Cardiac fibroblast (primary cell): ENCODE measurements around the gene MAP7.

ENCODE experiments used
- DNase-seq, 2 donors: peaks; one replicate each; pipeline versions ENCODE4 v3.0.0 to v3.0.0-alpha.2; 2010; ENCODE audit warnings: low read depth in 2 of 2
- H3K4me3 ChIP-seq, 2 donors: replicated peaks in 1 of 2; 1 replicate in 1 of 2; 2 replicates in 1 of 2; pipeline ENCODE4 v1.5.1; 2011; ENCODE audit warnings: low read depth in 2 of 2, low read length in 2 of 2, mild to moderate bottlenecking in 2 of 2, moderate library complexity in 1 of 2
- CTCF ChIP-seq: IDR thresholded peaks from one replicate; pipeline ENCODE4 v1.5.1; 2011; ENCODE audit warnings: low read depth, mild to moderate bottlenecking, low read length, inconsistent platforms

The MAP7 gene

DNA sequence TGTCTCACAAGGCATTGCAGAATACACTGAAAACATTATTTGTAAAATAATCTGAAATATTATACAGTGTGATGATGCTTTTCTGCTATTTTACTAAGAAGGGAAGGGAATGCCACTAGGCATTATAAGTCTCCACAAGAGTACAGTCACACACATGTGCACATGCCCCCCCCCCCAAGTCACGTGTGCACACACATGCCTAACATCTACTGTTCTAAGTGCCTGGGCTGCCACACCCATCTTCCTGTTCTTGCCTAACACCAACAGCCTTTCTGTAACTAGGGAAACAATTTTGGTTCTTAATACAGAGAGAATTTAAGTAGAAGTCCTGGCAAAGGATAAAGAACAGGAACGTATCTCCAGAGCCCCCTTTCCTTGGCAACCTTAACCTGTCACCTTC, 202.4 kb downstream of the MAP7 start:
- TF ChIP-seq CTCF, result no peak
- H3K4me3 ChIP-seq, result no peak overlapping the region
- DNase-seq, result peak; percentile 7 to 10

DNA sequence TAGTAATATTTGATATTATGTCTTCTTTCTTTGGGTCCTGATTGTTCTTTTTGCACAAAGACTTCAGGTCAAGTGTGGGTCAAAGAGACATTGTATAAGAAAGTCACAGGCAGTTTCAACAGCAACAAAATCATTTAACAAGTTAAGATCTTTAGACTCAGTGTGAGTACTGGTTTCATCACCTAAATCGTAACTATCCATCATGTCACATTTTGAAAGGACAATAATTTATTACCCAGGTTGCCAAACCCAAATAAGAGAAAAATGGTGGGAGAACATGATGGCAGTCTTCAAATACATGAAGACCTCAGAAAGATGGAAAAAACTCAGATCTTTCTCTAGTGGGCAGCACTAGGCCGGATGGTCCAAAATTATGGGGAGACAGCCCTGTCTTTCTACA, 205.1 kb downstream of the MAP7 start:
- no peak for DNase-seq
- no peak for TF ChIP-seq CTCF
- H3K4me3 ChIP-seq, result no peak overlapping the region

DNA sequence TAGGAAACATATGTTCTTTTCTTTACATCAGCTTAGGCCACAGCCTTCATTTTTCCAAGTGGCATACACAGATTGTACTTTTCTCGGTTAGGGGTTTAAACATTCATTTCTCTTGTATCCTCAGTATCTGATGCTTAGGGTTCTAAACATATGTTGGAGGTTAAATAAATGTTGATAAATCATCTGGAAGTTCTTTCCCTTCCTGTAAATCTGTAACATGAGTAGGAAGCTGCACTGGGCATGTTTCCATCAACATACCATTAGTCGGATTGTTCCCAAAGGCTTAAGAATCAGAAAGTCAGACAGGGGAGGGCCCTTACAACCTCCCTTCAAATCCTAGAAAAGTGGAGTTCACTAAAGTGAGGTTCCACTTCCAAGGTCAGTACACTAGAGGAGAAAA, 205.8 kb downstream of the MAP7 start:
- peak; percentile 48 to 72 for DNase-seq
- no peak overlapping the region for H3K4me3 ChIP-seq
- no peak for TF ChIP-seq CTCF

- H3K4me3 ChIP-seq, result no peak overlapping the region
- TF ChIP-seq CTCF, result no peak
- no peak for DNase-seq
Observed at GRCh38 chr6:136343700-136344099, 206.5 kb downstream of the MAP7 start.

DNA sequence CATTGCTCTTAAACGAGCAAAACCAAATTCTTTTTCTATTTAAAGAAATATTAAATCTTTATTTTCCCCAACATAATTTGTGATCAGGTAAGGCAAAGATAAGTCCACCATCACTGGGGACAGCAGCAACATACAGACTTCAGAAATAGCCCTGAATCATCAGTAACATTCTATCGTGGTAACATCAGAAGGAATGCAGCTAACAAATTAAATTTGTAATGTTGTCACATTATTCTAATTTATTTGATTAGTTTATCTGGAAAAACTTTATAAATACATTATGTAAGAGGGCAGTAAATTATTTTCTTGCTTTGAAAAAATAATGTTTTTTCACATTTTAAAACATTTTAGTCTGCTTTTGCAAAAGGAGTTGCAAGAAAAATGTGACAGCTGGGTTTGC, 206.9 kb downstream of the MAP7 start:
- no peak overlapping the region for H3K4me3 ChIP-seq
- DNase-seq, result no peak
- no peak for TF ChIP-seq CTCF

DNA sequence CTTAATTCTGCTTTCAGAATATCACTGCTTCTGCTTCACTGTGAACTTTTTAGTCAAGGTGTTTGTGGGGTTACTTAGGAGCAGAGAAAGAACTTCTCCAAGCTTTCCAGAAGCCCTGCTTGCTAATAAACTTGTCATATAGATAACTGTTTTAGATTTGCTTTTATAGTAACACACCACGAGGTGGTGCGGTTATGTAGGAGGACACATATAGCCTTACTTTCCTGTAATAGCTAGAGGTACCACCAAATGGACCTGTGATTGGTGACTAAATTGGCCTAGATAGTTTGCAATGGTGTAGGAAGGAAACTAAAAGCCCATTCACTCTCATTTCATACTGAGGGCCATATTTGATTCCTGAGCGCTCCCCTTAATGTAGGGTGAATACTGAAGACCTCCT, 208.3 kb downstream of the MAP7 start:
- no peak overlapping the region for H3K4me3 ChIP-seq
- DNase-seq, result no peak
- TF ChIP-seq CTCF, result no peak

- no peak for DNase-seq
- no peak for TF ChIP-seq CTCF
- no peak overlapping the region for H3K4me3 ChIP-seq
Observed at GRCh38 chr6:136341367-136341766, 208.9 kb downstream of the MAP7 start.
